GM18498 (cell line): ENCODE results near the gene CENPN.
A peak's percentile ranks its signal among the peaks of the same experiment; 100 is the strongest.

Experiments used
- ATAC-seq: cut with Tn5 transposase; IDR thresholded peaks from one replicate; pipeline ENCODE4 v1.9.1; 2021; ENCODE audit warnings: mild to moderate bottlenecking, moderate library complexity; ENCODE audit not compliant: unreplicated experiment

CENPN gene

DNA sequence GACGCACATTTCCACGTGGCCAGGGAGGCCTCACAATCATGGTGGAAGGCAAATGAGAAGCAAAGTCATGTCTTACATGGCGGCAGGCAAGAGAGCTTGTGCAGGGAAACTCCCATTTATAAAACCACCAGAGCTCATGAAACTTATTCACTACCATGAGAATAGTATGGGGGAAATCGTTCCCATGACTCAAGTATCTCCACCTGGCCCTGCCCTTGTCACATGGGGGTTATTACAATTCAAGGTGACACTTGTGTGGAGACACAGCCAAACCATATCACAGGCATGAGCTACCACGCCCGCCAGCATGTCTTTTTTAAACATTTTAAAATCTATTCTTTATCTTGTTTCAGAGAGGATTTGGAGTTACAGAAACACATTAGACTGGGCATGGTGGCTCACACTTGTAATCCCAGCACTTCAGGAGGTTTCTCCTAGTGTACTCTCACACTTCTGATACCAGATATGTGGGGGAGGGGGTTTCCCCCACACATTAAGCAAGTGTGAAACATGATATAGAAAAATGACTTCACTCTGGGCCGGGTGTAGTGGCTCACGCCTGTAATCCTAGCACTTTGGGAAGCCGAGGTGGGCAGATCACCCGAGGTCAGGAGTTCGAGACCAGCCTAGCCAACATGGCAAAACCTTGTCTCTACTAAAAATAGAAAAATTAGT is 23.1 kb downstream of the CENPN start:
- ATAC-seq = no peak

DNA sequence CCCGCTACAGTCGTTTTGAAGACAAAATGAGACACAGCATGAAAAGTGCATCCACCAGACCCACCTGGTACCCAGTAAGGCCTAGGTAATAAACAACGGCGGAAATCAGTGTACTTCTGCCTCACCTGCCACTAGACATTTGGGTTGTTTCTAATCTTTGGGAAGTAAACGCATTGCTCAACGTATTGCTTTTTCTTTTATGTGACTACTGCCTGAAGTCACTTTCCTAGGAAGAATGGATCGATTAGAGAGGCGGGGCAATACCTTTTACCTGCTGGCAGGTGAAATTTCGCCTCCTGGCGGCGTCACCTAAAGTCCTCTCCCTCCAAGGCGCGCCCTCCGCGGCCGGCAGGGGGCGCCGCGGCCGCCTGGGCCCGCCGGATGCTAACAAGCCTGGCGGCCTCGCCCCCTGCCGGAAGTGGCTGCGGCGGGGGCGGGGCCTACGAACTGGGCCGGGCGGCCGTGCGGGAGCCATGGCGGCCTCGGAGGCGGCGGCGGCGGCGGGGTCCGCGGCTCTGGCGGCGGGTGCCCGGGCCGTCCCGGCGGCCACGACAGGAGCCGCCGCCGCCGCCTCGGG is 28.5 kb downstream of the CENPN start, which contains the start of gene ATMIN:
Gene ATMIN (plus strand): TSS at position 445 of the 577 bp plus-strand sequence. CDS start 29 bp downstream, at position 474.
- ATAC-seq = peak; percentile 92

DNA sequence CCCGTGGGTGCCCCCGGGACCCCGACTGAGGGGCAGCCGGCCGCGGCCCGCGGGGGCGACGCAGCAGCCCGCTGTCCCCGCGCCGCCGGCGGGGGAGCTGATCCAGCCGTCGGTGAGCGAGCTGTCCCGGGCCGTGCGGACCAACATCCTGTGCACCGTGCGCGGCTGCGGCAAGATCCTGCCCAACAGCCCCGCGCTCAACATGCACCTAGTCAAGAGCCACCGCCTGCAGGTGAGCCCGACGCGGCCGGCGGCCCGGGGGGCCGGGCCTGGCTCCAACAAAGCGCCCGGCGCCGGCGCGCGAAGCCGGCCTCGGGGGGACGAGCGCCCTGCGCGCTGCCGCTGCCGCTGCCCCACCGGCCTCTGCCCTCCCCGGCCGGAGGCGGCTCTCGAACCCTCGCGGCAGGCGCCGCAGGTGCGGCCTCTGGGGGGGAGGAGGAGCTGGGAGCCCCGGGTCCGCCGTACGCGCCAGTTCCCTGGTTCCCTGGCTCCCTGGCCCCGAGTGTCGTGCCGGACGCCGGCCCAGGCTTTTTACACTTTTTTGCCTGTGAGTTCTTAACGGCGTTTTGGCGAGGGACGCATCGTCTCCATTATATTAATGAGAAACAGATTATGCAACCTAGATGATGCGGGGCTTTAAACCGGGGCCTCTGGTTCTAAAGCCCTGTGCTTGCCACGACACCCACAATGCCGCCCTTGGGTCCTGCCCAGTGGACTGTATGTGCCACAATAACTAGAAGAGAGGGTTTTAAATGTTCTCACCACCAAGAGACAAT is 29.1 kb downstream of the CENPN start:
- peak; percentile 62 for ATAC-seq

DNA sequence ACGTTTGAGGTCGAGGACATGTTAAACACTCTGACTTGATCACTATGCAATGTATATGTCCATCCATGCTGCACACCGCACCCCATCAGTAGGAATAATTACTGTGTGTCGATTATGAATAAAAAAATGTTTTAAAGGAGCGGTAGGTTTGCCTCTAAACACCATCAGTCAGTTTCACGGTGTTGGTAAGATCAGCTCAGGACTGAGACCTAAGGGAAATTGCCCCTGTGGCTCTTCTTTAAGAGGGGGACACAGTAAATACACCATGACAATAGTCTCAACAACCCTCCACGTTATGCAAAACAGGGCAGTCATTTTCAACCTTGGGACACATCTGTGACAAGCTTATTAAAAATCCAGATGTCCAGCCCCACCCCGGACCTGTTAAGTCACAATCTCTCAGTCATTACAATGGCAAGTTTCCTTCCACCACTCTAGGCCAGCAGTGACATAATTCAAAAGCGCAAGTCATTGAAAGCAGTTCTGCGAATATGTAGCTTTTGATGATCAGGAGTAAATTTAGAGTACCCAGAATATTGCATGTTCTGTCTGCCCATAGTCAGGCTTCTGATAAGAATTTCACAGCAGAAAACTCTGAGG is 29.8 kb downstream of the CENPN start:
- ATAC-seq = no peak

DNA sequence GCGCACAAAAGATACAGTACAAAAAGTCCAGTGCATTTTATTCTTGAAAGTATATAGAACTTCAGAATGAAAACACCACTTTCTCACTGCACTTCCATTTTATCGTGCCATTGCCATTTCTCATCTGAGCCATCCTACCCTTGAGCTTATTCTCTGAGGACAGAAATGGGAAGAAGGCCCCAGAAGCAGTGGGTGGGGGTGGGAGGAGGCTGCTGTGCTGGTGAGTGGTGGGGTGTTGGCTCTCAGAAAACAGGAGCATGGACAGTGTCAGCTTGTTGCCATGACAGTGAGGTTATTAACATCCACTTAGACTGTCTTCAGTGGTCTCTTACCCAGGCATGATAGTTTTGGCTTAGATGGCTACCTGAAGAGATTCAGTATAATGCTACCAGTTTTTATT is 33.1 kb downstream of the CENPN start:
- ATAC-seq = no peak

DNA sequence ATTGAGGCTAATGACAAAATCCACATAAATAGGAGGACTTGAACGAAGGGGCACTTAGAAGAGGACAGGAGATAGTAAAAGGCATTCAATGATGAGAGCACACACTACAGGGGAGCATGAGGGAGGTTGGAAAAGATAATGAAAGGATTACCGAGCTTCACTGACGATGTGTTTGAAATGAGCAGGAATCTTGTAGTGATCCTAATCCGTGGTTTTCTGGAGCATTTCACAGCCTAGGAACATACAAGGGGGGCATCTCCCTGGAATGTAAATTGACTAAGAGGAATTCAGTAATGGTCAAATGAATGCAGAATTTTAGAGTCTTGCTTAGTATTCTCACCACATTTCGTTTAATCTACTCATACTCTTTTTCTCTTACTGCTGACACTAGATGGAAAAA is 33.8 kb downstream of the CENPN start:
- ATAC-seq = no peak

DNA sequence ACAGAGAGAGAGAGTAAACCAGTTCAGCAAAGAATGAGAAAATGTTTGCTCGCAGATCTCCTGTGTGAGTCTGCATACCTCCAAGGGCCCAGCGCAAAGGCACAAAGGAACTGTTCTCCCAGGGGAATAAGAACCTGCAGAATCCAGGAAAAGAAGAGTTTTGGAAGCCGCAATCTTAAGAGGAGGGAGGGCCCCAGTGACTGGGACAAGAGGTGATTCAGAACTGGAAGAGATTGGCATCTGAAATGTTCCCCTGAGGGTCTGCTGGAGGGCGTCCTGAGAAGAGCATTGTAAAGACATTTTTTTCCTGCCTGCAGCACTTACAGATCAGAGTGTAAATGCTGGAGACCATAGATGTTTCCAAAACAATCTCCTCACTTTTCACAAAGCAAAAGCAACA is 34.7 kb downstream of the CENPN start:
- ATAC-seq = no peak

DNA sequence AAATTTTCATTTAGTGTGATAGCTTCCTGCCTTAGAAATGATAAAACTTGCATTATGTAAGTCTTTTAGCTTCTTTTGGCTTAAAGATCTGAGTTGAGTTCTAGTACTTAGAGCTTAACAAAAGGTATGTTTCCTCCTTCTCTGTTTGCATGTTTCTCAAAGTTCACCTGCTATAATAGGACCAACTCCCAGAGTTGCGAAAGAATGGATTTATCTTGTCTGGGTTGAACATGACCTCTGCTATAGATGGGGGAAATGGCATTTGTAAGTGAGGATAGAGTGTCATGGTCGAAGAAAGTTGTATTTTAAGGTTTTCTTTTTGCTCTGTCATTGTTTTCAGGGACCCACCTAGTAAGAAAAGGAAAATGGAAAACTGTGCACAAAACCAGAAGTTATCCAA is 35.8 kb downstream of the CENPN start:
- no peak for ATAC-seq

DNA sequence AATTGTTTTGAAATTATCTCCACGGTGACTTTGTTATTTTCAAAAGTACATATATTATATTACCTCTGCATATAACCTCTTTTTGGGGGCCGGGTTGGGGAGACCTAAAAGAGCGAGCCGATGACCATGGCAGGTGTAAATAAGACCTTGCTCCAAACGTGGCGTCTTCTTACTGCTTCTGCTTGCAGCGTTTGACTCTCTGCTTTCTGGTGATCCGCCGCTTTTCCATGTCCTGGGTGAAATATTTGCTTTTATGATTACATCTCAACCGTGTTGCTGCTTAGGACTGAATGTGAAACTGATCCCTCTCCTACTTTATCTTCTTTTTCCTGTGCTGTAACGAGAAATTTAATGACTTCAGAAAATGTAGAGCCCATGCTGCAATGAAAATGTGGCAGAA is 46.7 kb downstream of the CENPN start:
- ATAC-seq = no peak

DNA sequence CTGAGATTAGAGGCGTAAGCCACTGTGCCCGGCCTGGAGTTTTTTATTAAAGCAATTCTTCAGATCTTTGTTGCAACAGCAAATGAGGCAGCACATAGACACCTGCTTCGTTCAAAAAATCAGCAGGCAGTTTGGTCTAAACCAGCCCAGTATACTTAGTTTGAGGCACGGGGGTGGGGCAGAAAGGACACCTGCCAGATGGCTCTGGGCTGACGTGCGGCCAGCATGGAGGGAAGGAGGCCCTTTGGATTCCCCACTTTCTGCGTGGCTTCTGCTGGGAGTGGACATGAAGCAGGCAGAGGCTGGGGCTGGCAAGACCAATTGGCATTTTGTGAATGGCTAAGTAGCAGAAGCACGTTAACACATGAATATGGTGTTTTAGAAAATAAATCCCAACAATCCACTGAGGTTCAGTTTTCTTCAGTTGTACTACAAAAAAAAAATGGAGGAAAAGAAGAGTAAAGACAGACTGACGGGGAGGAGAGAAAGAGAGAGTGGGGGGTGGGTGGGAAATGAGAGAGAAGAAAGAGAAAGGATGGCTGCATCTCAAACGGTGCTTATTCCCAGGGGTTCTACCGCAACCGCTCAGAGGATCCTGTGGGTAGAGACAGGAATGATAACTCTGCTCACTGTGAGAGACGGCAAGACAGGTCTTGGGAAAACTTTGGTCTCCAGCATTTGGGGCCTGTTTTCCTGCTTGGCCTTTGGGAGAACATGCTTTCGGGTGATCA is 53.7 kb downstream of the CENPN start:
- ATAC-seq = no peak

DNA sequence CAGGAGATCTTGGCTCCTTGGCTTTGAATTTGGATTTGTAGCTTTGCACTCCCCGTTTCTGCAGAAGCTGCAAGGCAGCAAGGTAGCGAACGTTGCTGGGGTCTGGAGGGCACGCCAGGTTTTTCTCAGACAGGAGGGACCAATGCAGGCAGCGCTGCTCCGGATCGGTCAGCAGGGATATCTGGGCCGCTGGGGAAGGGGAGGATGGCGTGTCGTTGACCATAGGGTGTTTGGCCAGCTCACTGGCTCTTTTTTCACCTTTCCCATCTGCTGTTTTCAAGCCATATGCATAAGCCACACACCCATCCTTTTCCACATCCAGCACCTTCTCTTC is 54.3 kb downstream of the CENPN start:
- ATAC-seq = no peak

DNA sequence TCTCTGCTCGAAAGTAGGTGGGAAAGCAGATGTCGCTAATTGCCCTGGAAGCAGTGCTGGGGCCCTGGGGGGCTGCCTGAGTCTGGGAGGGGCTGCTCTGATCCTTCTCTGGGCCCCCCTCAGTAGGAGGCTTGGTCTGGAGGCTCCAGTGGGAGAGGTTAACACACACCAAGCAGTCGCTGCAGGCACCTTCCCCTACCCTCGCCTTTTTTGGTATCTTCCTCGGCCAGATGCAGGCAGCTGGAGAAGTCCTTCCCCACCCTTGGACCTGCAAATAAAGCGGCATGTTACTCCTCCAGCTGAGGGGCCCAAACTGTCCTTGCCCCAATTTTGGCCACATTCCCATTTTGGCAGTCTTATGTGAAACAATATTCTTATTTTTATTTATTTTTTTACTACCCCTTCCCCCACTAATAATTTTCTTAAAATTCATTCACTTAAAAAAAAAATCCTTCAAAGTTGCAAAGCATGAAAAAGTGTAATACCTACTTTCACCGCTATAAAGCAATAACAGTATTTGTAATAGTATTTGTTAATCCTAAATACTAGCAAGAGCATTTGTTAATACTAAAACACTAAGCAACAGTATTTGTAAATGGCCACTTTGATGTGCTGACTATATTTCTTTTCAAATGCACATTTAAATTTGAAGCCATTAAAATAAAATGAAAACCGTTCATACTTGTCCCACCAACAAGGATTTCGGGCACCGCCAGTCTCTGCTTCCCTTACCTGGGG is 55.0 kb downstream of the CENPN start:
- no peak for ATAC-seq

DNA sequence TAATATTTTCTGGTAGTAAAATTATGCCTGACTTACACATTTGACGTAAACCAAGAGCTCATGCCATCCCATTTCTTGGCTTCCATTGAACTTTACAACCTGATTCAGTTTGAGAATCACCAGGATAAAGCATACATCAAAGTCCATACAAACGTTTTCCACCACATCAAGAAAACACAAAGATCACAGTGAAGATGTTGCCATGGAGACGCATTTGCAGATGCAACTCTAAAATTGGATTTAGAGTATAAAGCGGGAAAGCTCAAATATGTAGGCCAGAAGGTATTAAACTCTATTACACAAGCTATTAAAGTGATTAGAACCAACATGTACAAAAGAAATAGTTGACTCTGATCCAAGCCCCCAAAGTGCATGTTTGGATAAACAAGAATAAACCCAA is 59.7 kb downstream of the CENPN start:
- ATAC-seq = no peak

DNA sequence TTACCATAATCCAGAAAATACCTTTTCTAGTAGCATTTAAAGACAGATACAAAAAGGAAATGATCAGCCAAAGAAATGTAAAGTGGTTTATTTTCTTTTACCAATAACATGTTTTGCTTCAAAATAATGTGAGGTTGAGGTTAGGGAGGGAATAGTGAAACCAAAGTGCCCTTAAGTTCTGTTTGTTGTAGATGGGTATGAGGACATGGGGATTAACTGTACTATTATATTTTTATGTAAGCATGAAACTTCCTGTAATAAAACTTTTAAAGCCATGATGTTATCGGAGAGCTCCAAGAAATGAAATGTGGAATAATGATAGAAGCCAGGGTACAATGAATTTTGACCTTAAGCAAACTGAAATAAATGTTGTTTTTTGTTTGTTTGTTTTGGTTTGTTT is 60.2 kb downstream of the CENPN start:
- ATAC-seq = no peak

DNA sequence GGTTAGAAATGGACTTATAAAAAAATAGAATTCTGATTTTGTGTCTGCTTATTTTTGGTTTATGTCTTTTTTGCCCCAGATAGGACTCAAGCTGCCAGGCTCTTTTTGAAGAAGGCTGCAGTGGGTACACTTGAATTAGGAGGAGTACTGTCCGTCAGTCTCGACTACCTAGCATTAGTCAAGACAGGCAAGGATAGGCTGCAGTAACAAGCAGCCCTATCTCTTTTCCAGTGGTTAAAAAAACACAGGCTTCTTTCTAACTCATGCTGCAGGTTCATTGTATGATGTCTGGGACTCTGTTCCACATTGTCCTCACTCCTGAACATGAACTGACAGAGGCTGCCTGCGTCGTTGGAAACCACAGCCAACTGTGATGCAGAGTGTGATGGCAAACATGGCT is 62.0 kb downstream of the CENPN start:
- ATAC-seq = no peak

DNA sequence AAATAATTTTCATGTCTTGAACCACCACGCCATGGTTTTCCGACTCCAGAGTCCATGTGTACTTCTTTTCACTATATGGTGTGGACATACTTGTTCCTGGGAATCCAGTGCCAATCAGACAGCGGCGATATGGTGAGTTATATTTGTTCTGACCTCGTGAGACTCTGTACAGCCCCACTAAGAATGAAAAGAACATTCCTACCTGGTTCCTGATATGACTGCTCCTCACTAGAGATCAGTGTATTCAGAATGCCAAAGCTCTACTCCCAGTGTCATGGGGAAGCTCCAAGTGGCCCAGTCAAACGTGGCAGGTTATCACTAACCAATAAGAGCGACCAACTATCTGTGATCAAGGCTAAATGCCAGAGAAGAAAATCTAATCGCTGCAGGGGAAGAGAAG is 64.0 kb downstream of the CENPN start:
- ATAC-seq = no peak

DNA sequence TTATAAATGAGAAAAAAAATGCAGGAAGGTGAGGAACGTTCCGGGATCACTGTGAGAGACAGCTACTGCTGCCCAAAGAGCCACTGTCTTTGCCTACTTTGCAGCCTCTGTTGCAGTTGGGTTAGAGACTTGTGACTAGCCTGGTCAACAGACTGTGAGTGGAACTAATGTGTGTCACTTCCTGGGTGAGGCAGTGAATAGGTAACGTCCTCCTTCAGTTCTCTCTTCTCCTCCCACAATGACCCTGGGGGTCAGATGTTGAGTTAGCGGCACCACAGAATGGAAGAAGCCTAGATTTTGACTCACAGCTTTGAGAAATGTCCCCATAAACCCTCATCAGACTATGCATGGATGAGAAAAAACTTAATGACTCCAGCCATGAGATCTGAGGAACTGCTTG is 64.8 kb downstream of the CENPN start:
- ATAC-seq = no peak

DNA sequence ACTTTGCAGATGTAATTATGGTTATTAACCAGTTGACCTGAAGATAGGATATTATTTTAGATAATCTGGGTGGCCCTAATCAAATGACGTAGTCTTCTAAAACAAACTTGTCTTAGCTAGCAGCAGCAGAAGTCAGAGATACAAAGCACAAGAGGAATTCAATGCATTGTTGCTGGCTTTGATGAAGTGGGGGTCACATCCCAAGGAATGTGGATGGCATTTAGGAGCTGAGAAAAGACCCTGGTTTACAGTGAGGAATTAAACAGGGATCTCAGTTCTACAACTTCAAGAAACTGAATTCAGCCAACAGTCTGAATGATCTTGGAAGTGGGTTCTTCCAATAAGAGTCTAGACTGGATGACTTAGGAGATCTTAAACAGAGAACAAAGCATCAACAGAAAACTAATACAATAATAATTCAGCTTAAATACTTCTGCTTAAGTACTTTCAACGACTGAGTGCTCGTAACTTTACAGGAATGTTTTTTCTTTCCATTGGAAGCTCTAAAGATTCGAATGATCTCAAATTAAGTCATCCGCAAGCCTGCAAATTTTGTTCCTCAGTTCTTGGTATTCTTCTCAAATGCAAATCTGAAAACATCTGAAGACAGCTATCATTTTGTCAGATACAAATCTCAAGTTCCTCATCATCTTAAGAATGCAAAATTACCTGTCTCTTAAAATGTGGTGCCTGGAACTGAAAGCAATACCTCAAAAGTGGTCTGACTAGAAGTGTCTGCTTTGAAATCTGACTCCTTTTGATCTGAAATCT is 66.7 kb downstream of the CENPN start:
- ATAC-seq = no peak

DNA sequence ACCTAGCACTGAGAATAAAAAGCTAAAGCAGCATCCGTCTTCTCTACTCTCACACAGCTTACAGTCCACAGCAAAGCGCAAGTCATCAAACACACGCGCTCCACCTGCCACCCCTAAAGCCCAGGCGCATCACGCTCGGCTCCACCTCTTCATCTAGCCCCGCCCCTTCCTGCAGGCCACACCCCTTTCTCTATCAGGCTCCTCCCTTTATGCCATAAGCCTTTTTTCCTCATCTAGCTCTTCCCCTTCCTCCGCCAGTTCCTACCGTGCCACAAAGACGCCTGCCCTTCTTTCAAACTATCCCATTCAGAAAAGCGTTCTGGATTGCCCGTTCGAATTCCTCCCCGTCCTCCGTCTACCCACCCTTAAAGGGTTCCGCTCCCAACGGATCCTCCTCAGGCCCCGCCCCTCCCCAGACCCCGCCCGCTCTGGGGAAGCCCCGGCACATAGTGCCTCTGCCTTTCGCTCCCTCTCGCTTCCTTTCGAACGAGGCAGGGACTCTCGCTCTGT is 69.6 kb downstream of the CENPN start:
- ATAC-seq = peak; percentile 87
